GM19324 (cell line): ENCODE results near the gene CFAP107.
"Not testable (repeated sequence)": the region's sequence is repeated elsewhere in the genome, so short reads cannot be mapped to it uniquely, and the experiment has no call there.

ENCODE experiments used
- ATAC-seq: cut with Tn5 transposase; IDR thresholded peaks from one replicate; pipeline ENCODE4 v1.9.1; 2021; ENCODE audit warnings: mild to moderate bottlenecking, moderate library complexity; ENCODE audit not compliant: unreplicated experiment, low FRiP score

CFAP107 gene

DNA sequence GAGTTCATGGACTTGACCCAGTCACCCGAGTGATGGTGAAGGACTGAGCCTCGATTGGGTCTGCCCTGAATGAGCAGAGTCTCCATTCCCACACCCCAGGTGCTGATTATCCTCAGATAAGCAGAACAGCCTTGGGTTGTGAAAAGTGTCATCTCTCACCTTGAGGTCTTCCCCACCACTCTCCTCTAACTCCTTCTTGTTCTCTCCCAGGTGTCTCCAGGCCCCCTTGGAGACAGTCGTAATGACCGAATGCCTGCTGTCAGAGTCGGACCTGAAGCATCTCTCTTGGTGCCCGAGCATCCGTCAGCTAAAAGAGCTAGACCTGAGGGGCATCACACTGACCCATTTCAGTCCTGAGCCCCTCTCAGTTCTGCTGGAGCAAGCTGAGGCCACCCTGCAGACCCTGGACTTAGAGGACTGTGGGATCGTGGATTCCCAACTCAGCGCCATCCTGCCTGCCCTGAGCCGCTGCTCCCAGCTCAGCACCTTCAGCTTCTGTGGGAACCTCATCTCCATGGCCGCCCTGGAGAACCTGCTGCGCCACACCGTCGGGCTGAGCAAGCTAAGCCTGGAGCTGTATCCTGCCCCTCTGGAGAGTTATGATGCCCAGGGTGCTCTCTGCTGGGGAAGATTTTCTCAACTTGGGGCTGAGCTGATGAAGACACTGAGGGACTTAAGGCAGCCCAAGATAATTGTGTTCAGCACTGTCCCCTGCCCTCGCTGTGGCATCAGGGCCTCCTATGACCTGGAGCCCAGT, 31.0 kb downstream of the CFAP107 start:
- no peak for ATAC-seq

DNA sequence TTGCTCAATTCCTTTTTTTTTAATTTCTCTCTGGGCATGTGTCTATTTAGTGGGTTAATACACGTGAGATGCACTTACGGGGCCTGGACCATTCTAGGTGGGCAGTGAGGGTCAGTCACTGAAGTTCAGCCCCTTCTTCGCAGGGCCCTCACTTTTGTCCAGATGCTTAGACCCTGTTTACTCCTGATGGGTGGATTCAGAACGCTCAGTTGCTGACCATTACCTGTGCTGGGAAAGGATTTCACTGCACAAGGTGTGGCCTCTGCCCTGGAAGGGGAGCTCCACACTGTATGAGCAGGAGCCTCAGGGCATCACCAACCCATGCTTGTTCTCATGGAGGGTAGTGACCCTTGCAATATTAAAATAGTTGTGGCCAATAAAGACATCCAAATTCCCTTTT, 32.1 kb downstream of the CFAP107 start:
- no peak for ATAC-seq

DNA sequence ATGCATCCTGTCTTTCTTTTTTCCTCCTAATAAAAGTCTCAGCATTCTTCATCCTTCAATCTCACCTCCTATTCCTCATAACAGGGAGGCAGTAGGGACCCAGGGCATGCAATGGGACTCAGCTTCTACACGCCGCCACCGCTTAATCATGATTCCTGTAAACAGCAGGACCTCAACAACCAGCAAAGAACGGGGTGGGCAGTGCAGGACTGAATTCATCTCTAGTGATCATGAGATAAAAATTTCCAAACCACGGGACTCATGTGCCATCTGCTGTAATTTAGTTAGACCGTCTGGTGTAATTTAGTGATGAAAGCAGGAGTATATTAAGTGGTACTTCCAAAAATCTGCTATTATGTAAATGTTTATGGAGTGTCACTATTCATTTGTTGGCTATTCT, 32.9 kb downstream of the CFAP107 start:
- ATAC-seq = no peak

DNA sequence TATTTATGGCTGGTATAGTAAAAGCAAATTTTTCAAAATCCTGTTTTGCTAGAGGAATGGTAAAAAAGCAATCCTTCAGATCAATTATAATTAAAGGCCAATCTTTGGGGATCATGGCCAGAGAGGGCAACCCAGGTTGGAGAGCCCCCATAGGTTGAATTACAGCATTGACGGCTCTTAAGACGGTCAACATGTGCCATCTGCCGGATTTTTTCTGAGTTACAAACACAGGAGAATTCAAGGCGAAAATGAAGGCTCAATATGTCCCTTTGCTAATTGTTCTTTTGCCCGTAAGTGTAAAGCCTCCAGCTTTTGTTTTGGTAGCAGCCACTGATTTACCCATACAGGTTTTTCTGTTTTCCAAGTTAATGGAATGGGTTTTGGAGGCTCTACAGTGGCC, 35.5 kb downstream of the CFAP107 start:
- ATAC-seq = not testable (repeated sequence)

DNA sequence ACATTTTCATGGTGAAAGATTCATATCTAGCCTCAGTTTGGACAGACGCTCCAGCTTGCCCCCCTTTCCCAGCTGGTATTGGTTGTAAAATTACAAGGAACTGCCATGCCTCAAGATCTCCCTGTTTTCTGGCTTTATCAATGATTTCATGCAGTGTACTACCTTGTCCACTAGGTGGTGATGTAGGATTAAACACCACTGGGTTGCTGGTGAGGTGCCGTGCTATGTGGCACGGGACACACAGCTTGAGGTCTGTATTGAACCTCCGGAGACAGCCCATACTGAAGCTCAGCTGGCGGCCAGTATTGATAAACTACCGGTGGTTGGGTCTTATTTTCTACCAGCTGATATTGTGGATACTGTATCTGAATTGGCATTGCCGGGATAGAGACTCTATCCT, 37.8 kb downstream of the CFAP107 start:
- ATAC-seq = not testable (repeated sequence)

DNA sequence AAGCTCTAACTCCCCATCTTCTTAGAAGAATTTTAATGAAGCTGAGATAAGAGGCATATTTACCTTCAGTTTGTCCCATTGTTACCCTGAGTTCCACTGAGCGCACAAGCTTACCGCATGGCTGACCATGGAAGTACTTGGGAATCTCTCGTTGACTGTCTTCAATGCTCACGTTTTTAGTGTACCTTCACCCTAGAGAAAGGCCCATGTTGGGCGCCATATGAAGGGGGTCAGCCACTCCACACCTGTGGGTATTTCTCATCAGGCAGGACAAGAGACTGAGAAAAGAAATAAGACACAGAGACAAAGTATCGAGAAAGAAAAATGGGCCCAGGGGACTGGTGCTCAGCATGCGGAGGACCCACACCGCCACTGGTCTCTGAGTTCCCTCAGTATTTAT, 38.7 kb downstream of the CFAP107 start:
- not testable (repeated sequence) for ATAC-seq

DNA sequence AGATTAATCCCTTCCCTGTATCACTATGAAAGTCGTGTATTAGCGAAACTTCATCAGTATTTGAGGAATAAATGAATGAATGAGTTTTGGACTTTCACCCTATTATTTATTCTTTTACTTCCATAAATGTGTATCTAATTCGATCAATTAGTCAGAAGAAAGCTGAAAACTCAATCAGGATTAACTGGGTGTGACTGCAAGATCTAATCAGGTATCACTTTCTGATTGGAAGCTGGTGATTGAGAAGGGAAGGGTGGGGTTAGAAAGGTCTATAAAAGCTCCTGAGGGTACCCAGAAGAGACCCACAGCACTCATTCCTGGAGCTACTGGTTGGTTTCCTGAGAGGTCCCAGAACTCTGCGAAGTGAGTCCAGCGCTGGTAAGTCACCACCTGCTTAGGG, 45.1 kb downstream of the CFAP107 start, which contains the start of gene PRAMEF1:
Gene PRAMEF1, plus strand, starts transcription at position 301 of the 400 bp plus-strand sequence. CDS start 1,831 bp downstream, outside the sequence.
- not testable (repeated sequence) for ATAC-seq

DNA sequence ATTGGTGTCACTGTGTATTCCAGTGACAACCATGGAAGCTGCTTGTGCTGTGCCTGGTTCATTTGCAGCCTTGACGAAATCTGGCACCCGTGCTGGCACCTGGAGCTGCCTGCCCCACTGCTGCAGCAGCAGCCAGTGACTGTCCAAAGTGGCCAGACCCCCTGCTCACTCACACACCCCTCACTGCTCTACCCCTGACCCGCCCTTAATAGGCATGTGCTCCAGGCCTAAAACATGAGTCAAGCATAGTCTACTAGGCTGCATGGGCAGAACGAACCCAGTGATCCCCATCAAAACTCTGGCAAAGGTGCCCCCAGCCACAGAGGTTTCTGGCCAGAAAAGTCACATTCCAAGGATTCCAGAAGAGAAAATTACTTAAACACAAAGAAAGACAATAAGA, 52.9 kb downstream of the CFAP107 start:
- ATAC-seq = no peak

DNA sequence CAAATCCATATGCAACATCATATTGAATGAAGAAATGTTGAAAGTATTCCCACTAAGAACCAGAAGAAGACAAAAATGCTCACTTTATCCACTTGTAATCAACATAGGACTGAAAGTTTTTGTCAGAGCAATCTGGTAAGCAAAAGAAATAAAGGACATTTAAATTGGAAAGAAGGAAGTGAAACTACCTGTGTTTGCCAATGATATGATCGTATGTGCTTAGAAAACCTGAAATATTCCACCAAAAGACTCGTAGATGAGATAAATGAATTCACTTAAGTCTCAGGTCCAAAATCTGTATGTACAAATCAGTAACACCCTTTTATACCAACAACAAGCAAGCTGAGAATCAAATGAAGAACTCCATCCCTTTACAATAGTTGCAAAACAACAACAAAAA, 53.7 kb downstream of the CFAP107 start:
- ATAC-seq = no peak

DNA sequence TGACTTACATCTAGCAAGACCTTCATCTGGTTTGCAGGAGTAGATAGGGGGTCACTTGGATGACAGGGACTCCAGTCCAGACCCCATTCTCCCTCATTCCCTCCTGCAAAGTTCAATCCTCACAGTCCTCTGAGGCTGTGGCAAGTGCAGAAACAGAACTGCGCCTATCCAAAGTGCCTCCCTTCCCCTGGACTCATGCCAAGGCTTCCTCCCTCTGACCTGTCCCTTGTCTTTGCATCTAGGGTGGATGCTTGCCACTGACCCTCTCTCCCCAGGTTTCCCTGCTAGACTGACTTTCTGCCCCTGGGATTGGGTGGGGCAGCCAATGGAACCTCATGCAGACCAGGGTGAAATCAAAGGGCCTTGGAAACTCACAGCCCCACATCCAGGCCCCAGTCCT, 63.9 kb downstream of the CFAP107 start:
- no peak for ATAC-seq

DNA sequence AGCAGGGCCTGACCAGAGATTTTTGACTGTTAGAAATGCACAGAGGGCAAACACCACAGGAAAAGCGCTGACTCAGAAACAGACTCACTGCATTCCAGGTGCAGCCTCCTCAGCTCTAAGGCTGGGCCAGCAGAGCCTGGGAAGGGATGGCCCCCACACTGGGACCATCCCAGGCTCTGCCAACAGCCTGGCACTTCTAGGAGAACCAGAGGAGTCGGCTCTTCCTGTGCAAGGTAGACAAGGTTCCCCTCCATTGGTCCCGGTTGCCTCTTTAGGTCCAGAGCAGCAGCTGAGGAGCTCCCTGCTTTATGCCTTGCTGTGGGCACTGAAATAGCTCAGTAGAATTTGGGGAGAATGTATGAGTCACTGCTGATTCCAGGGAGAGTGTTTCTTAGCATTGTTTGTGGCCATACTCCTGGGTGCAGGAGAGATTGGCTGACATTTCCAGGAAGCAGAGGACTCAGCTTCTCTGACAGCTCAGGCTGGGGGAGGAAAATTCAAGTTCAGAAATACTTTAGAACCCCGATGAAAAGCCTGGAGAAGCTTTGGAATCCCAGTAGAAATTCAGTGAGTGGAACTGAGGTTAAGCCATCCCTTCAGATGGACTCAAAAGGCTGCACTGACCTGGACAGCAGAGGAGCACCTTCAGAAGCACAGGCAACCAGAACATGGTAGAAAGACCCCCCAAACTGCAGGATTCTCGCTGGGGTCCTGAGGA, 64.8 kb downstream of the CFAP107 start:
- no peak for ATAC-seq

DNA sequence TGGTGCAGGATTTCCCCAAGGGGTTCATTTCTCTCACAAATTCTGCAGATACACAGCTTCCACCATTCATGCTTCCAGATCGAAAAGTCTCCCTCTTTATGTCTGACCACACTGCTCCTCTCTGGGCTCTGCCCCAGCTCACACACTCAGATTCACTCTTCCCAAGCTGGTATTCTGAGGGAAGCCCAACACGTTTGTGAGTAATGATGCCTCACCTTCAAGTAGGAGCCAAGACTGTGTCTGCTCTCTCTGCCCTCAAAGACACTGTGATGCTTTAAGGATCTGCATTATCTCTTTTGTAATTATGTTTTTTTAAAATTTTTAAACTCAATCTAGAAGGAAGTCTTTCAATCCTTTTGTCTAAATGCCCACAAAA, 65.4 kb downstream of the CFAP107 start:
- no peak for ATAC-seq
